HCT116 (cell line): ENCODE measurements around the gene M6PR.

Experiments used
- ATF3 ChIP-seq: IDR thresholded peaks from 2 replicates; pipeline ENCODE4 v1.6.1; 2012
- CEBPB ChIP-seq: IDR thresholded peaks from 2 replicates; pipeline ENCODE4 v1.6.1; 2012; ENCODE audit warnings: low read depth
- CTCF ChIP-seq, 3 experiments: fragments of 200-600 bp in 1 of 3; sonication (generic) in 1 of 3; IDR thresholded peaks in 2 of 3; conservative IDR thresholded peaks in 1 of 3; 2 replicates each; pipeline ENCODE4 v1.5.1; 2012 to 2017; ENCODE audit warnings: low read depth in 2 of 3, low read length in 2 of 3, antibody characterized with exemption in 1 of 3, borderline replicate concordance in 1 of 3, control low read depth in 1 of 3, mild to moderate bottlenecking in 1 of 3, mixed read lengths in 1 of 3, mixed run types in 1 of 3, moderate library complexity in 1 of 3; ENCODE audit not compliant: insufficient read depth in 1 of 3
- POLR2A ChIP-seq: IDR thresholded peaks from 2 replicates; pipeline ENCODE4 v1.7.0; 2011; ENCODE audit warnings: borderline replicate concordance; ENCODE audit not compliant: insufficient read depth, insufficient read length; ENCODE audit errors: extremely low read depth

- TF ChIP-seq CTCF (IDR thresholded peaks at IDR 0.05 in 2 of 3, conservative IDR thresholded peaks at IDR 0.05 in 1 of 3; ENCODE audit: borderline replicate concordance in 1 of 3, insufficient read depth in 1 of 3, low read depth in 2 of 3, low read length in 2 of 3) (no peak), CEBPB (no peak), POLR2A (no peak), ATF3 (no peak)
These were observed 19.3 kb upstream of the M6PR start for GRCh38 chr12:8968761-8969160.
